Measurements from ENCODE around the gene COPA. TPM values are rescaled to one million over a fixed set of nuclear protein-coding genes. Genes with fewer than 3 reads are reported as not detected.
A peak's percentile ranks its signal among the peaks of the same experiment; 100 is the strongest.

COPA gene
- total and polyA plus RNA-seq, 10 of the 15 experiments (the other 5 are each of a cell fraction or from before 2014, with no cell fraction given) = 53.7 to 180 (median 123) TPM

DNA sequence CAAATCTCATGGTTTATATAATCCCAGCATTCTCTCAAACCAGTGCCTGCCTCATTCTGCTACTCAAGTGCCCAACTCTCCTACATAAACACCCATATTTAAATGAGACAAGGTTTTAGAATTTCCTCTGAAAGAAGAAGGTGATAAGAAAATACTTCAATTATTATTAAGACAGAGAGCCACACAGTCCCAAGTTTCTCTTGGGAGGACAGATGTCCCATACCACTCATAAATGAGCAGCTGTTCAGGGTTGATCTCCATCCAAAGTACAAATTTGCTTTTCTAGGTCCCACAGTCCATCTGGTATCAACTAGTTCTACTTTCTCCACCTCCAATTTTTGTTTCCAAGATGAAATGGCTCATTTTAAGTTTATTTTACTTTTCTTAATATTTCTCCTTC lies 92.0 kb downstream of the COPA start:
- TF ChIP-seq EGR1 (IDR thresholded peaks at IDR 0.05; ENCODE audit: borderline replicate concordance in 1 of 2, low read depth in 2 of 2, low read length in 2 of 2) (no peak), SIX5 (IDR thresholded peaks at IDR 0.05; ENCODE audit: low read depth, low read length, severe bottlenecking) (no peak), RFX5 (IDR thresholded peaks at IDR 0.05; ENCODE audit: low read depth, low read length) (no peak), IKZF1 (conservative IDR thresholded peaks at IDR 0.05) (no peak), PML (IDR thresholded peaks at IDR 0.05; ENCODE audit: low read length) (no peak), PAX5 (IDR thresholded peaks at IDR 0.05; ENCODE audit: borderline replicate concordance, low read depth, low read length) (no peak), SREBF1 (IDR thresholded peaks at IDR 0.05; ENCODE audit: low read length) (no peak), RAD51 (IDR thresholded peaks at IDR 0.05) (no peak), STAT3 (IDR thresholded peaks at IDR 0.05; ENCODE audit: low read depth, low read length) (no peak), BACH1 (IDR thresholded peaks at IDR 0.05; ENCODE audit: borderline replicate concordance) (no peak), RB1 (IDR thresholded peaks at IDR 0.05; ENCODE audit: borderline replicate concordance) (no peak), MYB (IDR thresholded peaks at IDR 0.05; ENCODE audit: borderline replicate concordance, low read depth, low read length) (no peak), SPI1 (IDR thresholded peaks at IDR 0.05; ENCODE audit: borderline replicate concordance, insufficient read depth, low read depth, low read length) (no peak)
- TF ChIP-seq, protein P1, sequence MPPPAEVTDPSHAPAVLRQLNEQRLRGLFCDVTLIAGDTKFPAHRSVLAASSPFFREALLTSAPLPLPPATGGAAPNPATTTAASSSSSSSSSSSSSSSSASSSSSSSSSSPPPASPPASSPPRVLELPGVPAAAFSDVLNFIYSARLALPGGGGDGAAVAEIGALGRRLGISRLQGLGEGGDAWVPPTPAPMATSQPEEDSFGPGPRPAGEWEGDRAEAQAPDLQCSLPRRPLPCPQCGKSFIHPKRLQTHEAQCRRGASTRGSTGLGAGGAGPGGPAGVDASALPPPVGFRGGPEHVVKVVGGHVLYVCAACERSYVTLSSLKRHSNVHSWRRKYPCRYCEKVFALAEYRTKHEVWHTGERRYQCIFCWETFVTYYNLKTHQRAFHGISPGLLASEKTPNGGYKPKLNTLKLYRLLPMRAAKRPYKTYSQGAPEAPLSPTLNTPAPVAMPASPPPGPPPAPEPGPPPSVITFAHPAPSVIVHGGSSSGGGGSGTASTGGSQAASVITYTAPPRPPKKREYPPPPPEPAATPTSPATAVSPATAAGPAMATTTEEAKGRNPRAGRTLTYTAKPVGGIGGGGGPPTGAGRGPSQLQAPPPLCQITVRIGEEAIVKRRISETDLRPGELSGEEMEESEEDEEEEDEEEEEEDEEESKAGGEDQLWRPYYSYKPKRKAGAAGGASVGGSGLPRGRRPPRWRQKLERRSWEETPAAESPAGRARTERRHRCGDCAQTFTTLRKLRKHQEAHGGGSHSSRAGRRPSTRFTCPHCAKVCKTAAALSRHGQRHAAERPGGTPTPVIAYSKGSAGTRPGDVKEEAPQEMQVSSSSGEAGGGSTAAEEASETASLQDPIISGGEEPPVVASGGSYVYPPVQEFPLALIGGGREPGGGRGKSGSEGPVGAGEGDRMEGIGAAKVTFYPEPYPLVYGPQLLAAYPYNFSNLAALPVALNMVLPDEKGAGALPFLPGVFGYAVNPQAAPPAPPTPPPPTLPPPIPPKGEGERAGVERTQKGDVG (CRISPR knock-in tag; IDR thresholded peaks at IDR 0.05) = no peak
- DNase-seq (ENCODE audit: low read depth, low spot score) = no peak
- H4K20me1 ChIP-seq (ENCODE audit: control insufficient read depth, insufficient read depth) = no peaks in the 10 kb centered on the region
- ATAC-seq = no peak
- no peak overlapping the region for H3K4me2 ChIP-seq (ENCODE audit: control insufficient read depth, insufficient read depth)
- H3K4me1 ChIP-seq (ENCODE audit: control insufficient read depth, insufficient read depth, low read length) = no peaks in the 10 kb centered on the region
- no peak overlapping the region for H3K27ac ChIP-seq (ENCODE audit: control insufficient read depth, insufficient read depth)
- H3K27me3 ChIP-seq (replicated peaks in 1 of 2; ENCODE audit: control insufficient read depth in 2 of 2, insufficient read depth in 2 of 2, low read length in 1 of 2) = no peaks in the 10 kb centered on the region
- no peaks in the 10 kb centered on the region for H3K9me3 ChIP-seq (replicated peaks; ENCODE audit: control insufficient read depth, insufficient read depth, low read length)
- H3K4me3 ChIP-seq = no peak overlapping the region
- RAD21 ChIA-PET (ENCODE audit: unreplicated experiment) = interaction anchor here (1.6 to 6.0 kb wide), 17 partner anchors 10 to 165 kb away, joined by 5 to 128 read pairs (median 17); partner anchors contain the start of genes CASQ1, DCAF8, PEA15 and PEX19
- H3K9ac ChIP-seq (ENCODE audit: control insufficient read depth, insufficient read depth, low read length) = no peak overlapping the region
- FAIRE-seq = no peak
- SMC1A ChIA-PET (ENCODE audit: uncharacterized antibody, unreplicated experiment) = interaction anchor here (1.3 to 9.5 kb wide), 16 partner anchors 9 to 165 kb away, joined by 3 to 123 read pairs (median 24); partner anchors contain the start of genes CASQ1, DCAF8, PEA15 and PEX19
- H3K79me2 ChIP-seq (ENCODE audit: control insufficient read depth, insufficient read depth, low read length) = peaks cover 1% of the 10 kb centered on the region
- intact Hi-C loops (cut with micrococcal nuclease; ENCODE audit: unreplicated experiment) = loop anchor here (5.0 kb wide), 1 partner anchor 41 kb away; no protein-coding TSS in a partner anchor
- POLR2A ChIA-PET = interaction anchor here (1.2 to 3.4 kb wide), 3 partner anchors 10 to 58 kb away, joined by 3 to 22 read pairs (median 6); partner anchors contain the start of gene DCAF8
- BruUV-seq (replicated peaks) = TSS peak; percentile 11
- in situ Hi-C loops (cut with MboI) = loop anchor here (5.0 kb wide), 2 partner anchors 54 to 154 kb away; partner anchors contain the start of gene IGSF8
- CTCF ChIA-PET = interaction anchor here (1.0 to 10.6 kb wide), 23 partner anchors 10 to 165 kb away, joined by 3 to 273 read pairs (median 25); partner anchors contain the start of genes CASQ1, DCAF8, IGSF8 and PEA15
- no peak overlapping the region for H2AFZ ChIP-seq (ENCODE audit: control insufficient read depth, low read depth, low read length)
- H3K36me3 ChIP-seq (ENCODE audit: control insufficient read depth in 2 of 2, insufficient read depth in 2 of 2, low read length in 1 of 2) = no peaks in the 10 kb centered on the region; a peak in 1 of 4 replicates

Data from GM12878 (cell line).